Omental fat pad (tissue), 4 donors: ENCODE measurements around the gene SPIRE1. TPM values are rescaled to one million over a fixed set of nuclear protein-coding genes. Genes with fewer than 3 reads are reported as not detected.

Experiments
- ATAC-seq: fragments of 150-250 bp; one replicate; pipeline ENCODE4 v1.9.1; 2016; ENCODE audit warnings: mild to moderate bottlenecking, moderate library complexity; ENCODE audit not compliant: low FRiP score
- DNase-seq: peaks from one replicate; pipeline ENCODE4 v3.0.0-alpha.2; 2019; ENCODE audit warnings: low spot score
- total RNA-seq, 4 donors: library from RNA; depleted of rRNA; stranded (reverse); fragments of >200 nt; gene quantifications; one replicate each; pipeline ENCODE4 v1.1.0, GENCODE V29; 2016
- TF ChIP-seq, protein P1 (sequence below), 3 donors: fragments of 450-650 bp; IDR thresholded peaks; one replicate each; pipeline ENCODE4 v1.5.1; 2016 to 2017; ENCODE audit warnings: antibody characterized with exemption in 3 of 3, mild to moderate bottlenecking in 3 of 3, moderate library complexity in 2 of 3

SPIRE1 gene
- total RNA-seq, 4 donors from 2014 or later, result 16.8 to 29.2 (median 24.8) TPM

DNA sequence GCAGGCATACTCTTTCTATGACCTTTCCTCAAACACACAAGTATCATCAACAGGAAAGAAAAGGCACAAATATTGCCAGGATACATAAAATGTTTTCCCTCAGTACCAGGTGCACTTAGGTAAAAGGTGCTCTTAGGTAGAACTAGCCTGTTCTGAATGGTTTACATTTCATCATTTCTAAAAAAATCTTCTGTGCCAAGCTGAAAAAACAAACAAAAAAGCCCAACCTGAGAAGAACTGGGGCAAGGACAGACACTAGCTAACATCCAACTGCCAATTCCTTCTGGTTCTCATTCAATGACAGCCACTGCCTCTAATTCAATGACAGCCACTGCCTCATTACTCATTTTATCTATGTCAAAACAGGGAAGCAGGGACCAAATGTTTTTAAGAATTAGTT, 68.5 kb downstream of the SPIRE1 start:
- no peak for ATAC-seq

DNA sequence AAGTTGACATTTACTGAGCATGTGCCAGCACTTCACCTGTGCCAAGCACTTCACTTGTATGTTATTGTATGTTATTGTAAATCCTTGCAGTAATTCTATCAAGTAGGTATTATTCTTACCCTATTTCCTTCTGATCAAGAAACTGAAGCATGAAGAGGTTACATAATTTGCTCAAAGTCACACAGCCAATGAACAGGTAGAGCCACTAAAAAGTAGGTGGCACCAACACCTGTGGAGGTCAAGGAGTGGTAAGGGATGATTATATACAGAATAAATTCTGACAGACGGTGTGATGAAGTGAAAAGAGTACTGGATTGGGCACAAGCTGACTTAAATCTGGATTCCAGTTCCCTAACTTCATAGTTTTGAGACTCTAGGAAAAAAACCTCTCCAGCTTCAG, 71.0 kb downstream of the SPIRE1 start:
- TF ChIP-seq, protein P1, sequence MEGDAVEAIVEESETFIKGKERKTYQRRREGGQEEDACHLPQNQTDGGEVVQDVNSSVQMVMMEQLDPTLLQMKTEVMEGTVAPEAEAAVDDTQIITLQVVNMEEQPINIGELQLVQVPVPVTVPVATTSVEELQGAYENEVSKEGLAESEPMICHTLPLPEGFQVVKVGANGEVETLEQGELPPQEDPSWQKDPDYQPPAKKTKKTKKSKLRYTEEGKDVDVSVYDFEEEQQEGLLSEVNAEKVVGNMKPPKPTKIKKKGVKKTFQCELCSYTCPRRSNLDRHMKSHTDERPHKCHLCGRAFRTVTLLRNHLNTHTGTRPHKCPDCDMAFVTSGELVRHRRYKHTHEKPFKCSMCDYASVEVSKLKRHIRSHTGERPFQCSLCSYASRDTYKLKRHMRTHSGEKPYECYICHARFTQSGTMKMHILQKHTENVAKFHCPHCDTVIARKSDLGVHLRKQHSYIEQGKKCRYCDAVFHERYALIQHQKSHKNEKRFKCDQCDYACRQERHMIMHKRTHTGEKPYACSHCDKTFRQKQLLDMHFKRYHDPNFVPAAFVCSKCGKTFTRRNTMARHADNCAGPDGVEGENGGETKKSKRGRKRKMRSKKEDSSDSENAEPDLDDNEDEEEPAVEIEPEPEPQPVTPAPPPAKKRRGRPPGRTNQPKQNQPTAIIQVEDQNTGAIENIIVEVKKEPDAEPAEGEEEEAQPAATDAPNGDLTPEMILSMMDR (IDR thresholded peaks at IDR 0.05), result no peak
- ATAC-seq (no peak), DNase-seq (no peak)

More for the DNA sequence above, 68.5 kb downstream of the SPIRE1 start:
- no peak for DNase-seq
- TF ChIP-seq, protein P1 (IDR thresholded peaks at IDR 0.05), result no peak

DNA sequence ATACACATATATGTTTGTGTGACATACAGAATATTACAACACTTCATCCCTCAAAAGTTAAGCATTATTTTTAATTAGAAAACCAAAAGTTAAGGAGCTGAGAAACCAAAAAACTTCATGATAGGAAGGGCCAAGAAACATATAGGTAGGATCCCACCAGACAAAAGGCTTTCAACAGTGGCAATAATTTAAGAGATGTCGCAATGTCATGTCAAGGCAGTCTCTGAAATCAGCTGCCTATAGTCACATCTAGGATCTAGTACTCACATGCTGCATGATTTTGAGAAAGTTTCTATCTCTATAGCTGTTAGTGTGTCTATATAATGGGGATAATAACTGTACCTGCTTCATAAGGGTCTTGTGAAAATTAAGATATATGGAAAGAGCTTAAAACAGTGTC, 72.7 kb downstream of the SPIRE1 start:
- TF ChIP-seq, protein P1 (IDR thresholded peaks at IDR 0.05), result no peak
- DNase-seq (no peak), ATAC-seq (no peak)

DNA sequence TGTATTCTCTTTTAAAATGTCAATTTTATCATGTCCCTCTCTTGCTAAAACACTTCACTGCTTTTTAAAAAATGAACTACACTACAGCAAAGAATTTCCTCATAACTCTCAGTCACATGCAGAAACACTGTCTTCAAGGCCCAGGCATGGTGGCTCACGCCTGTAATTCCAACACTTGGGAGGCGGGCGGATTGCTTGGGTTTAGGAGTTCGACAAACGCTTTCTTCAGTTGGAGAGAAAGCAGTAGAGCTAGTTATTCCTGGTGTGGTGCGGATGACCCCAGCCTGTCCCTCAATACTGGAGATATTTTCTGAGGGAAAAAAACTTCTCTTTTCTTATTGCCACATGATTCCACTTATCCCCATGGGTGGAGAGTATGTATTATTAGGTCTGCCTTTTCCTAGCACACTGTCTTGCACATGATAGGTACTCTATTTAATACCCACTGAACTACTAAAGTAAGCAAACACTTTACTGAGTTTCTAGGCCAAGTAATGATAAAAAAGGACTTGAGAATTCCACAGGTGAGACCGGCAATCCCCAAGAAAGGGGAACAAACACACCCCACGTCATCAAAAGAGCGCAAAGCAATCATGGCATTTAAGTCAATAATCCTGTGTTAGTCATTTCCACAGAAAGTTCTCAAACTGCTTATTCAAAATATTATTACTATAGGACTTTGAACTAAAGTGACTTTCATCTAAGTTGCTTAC, 77.1 kb downstream of the SPIRE1 start:
- DNase-seq, result no peak
- TF ChIP-seq, protein P1 (IDR thresholded peaks at IDR 0.05), result no peak
- no peak for ATAC-seq

DNA sequence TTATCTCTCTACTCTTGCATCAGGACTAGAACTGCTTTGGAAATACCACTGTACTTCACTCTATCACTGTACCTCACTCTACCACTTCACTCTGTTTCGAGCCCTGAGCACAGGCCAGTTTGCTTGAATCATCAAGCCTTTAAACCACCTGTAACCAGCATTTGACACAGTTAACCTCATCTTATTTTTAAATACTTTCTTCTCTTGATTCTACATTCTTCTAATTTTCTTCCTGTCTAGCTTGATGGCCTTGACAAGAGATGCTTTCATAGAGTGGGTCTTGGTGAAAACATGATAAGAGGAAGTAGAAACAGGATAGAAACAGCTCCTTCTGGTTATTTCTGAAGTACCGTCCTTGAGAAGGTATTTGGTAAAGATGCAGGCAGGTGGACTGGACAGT, 78.1 kb downstream of the SPIRE1 start:
- no peak for DNase-seq
- TF ChIP-seq, protein P1 (IDR thresholded peaks at IDR 0.05), result no peak
- ATAC-seq, result no peak

DNA sequence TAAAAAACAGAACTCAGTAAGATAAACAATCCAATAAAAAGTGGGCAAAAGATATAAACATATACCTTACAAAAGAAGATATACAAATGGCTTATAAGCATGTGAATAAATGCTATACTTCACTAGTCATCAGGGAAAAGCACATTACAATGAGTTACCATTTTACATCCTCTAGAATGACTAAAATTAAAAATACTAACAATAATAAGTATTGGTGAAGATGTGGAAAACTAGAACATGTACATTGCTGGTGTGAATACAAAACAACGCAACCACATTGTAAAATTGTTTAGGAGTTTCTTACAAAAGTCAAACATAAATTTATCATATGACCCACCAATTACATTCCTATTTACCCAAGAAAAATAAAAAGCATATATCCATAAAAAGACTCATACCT, 80.1 kb downstream of the SPIRE1 start:
- TF ChIP-seq, protein P1 (IDR thresholded peaks at IDR 0.05), result no peak
- DNase-seq, result no peak
- no peak for ATAC-seq

DNA sequence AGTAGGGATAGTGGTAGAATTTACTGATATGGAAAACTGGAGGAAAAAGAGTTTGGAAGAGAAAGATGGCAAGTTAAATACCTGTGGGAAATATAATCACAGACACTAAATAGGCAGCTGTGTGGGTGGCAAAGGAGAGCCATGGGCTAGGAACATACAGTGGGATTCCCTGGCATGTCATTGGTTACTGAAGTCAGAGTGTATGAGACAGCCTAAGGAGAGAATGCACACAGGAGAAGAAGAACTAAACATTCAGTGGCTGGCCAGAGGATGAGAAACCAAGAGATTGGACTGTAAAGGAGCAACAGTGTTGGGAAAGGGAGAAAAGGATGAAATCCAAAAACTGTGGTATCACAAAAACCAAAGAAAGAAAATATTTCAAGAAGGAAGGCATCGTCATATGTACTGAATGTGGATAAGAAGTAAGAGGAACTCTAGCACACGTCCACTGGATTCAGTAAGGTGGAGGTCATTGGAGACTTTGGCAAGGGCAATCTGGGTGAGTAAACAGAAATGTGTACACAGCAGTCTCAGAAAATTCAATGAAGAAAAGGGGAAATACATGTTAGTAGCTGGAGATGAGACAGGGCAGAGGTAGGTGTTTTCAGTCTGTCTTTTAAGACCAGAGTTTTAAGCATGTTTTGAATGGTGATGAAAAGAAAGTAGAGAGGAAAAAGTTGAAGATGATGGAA, 83.3 kb downstream of the SPIRE1 start:
- ATAC-seq, result no peak
- DNase-seq, result no peak
- TF ChIP-seq, protein P1 (IDR thresholded peaks at IDR 0.05), result no peak
